ENCODE measurements around the gene GNGT2. TPM values are rescaled to one million over a fixed set of nuclear protein-coding genes. Genes with fewer than 3 reads are reported as not detected.

GNGT2 gene
- total RNA-seq, 1 experiment from 2014 or later, result 9.4 TPM

DNA sequence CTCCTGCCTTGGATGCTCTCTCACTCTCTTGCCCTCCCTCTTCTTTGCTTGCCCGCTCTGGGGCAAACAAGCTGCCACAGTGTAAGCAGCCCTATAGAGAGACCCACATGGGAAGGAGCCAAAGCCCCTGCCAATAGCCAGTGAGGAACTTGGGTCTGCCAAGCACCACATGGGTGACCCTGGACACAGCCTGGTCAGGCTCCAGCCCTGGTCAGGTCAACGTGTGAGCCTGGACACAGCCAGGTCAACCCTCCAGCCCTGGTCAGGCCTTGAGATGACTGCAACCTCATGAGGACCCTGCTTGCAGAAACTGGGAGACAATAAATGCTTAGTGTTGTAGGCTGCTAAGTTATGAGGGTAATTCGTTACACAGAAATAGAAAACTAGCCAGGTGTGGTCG, 34.5 kb upstream of the GNGT2 start:
- H3K4me1 ChIP-seq (replicated peaks; ENCODE audit: insufficient read depth), result peaks cover 10% of the 10 kb centered on the region
- H3K79me2 ChIP-seq (ENCODE audit: low read depth), result no peaks in the 10 kb centered on the region
- intact Hi-C loops (cut with micrococcal nuclease; ENCODE audit: unreplicated experiment), result no loop called here
- no peak overlapping the region for H3K27ac ChIP-seq
- H3K36me3 ChIP-seq (ENCODE audit: low read depth), result no peaks in the 10 kb centered on the region
- no peak for TF ChIP-seq EZH2 (IDR thresholded peaks at IDR 0.05; ENCODE audit: low read depth)
- TF ChIP-seq, protein P1, sequence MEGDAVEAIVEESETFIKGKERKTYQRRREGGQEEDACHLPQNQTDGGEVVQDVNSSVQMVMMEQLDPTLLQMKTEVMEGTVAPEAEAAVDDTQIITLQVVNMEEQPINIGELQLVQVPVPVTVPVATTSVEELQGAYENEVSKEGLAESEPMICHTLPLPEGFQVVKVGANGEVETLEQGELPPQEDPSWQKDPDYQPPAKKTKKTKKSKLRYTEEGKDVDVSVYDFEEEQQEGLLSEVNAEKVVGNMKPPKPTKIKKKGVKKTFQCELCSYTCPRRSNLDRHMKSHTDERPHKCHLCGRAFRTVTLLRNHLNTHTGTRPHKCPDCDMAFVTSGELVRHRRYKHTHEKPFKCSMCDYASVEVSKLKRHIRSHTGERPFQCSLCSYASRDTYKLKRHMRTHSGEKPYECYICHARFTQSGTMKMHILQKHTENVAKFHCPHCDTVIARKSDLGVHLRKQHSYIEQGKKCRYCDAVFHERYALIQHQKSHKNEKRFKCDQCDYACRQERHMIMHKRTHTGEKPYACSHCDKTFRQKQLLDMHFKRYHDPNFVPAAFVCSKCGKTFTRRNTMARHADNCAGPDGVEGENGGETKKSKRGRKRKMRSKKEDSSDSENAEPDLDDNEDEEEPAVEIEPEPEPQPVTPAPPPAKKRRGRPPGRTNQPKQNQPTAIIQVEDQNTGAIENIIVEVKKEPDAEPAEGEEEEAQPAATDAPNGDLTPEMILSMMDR (conservative IDR thresholded peaks at IDR 0.05), result no peak
- H3K4me2 ChIP-seq, result no peak overlapping the region
- no peak overlapping the region for H3K4me3 ChIP-seq
- H3F3A ChIP-seq (ENCODE audit: insufficient read depth, low read depth), result no peaks in the 10 kb centered on the region; the same call in 1 of the 2 replicates
- no peaks in the 10 kb centered on the region for H3K9me3 ChIP-seq (ENCODE audit: insufficient read depth, low read depth)
- BruUV-seq (replicated peaks), result no TSS peak
- POLR2A ChIA-PET (ENCODE audit: unreplicated experiment), result no interaction called here
- no peak overlapping the region for H2AFZ ChIP-seq
- H3K9me2 ChIP-seq (ENCODE audit: insufficient read depth), result no peaks in the 10 kb centered on the region
- DNase-seq, result no peak
- H4K20me1 ChIP-seq (ENCODE audit: insufficient read depth), result no peaks in the 10 kb centered on the region
- CTCF ChIA-PET, result no interaction called here
- no peaks in the 10 kb centered on the region for H3K27me3 ChIP-seq (ENCODE audit: insufficient read depth, low read depth)

DNA sequence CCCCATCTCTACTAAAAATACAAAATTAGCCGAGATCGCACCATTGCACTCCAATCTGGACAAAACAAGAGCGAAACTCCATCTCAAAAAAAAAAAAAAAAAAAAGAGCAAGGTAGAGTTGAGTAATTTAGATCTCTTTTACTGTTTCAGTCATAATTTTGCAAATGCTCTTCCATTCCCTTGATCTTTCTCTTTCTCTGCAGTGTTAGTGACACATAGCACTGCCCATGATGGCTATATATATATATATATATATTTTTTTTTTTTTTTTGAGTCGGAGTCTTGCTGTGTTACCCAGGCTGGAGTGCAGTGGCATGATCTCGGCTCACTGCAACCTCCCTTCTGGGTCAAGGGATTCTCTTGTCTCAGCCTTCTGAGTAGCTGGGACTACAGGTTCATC, 32.4 kb upstream of the GNGT2 start:
- CTCF ChIA-PET, result interaction anchor here (0.6 kb wide), 1 partner anchor 314 kb away, joined by 3 read pairs; no protein-coding TSS in a partner anchor

DNA sequence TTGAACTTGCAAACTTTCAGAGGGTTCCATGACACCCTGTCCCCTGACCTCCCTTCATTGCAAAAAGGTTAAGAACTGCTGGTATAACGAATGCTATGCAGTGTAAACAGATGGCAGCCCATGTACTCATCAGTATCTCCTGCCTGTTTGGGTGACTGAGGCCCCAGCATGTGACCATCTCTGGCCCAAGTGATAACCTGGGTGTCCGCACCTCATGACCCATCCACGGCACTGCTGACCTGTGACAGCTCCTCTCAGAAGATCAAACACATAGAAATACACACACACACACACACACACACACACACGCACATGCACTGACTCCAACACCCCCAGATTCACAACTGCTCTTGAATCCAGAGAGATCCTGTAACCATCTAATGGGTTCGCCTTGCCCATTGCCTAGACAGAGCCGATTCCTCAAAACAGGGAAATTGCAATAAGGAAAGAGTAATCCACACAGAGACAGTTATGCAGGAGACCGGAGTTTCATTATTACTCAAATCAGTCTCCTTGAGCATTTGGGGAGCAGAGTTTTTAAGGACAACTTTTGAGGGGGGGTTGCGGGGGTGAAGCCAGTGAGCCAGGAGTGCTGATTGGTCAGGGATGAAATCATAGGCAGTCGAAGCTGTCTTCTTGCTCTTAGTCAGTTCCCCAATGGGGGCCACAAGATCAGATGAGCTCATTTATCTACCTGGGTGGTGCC, 31.5 kb upstream of the GNGT2 start:
- DNase-seq, result no peak
- Histone ChIP-seq H3K27me3 (ENCODE audit: insufficient read depth, low read depth) (no peaks in the 10 kb centered on the region), H3K36me3 (ENCODE audit: low read depth) (no peaks in the 10 kb centered on the region), H3F3A (ENCODE audit: insufficient read depth, low read depth) (no peaks in the 10 kb centered on the region), H3K4me1 (replicated peaks; ENCODE audit: insufficient read depth) (no peaks in the 10 kb centered on the region), H3K4me2 (no peak overlapping the region), H3K79me2 (ENCODE audit: low read depth) (no peaks in the 10 kb centered on the region), H3K9me2 (ENCODE audit: insufficient read depth) (no peaks in the 10 kb centered on the region), H3K9me3 (ENCODE audit: insufficient read depth, low read depth) (no peaks in the 10 kb centered on the region), H4K20me1 (ENCODE audit: insufficient read depth) (no peaks in the 10 kb centered on the region), H3K4me3 (no peak overlapping the region), H2AFZ (no peak overlapping the region), H3K27ac (no peak overlapping the region)
- TF ChIP-seq, protein P1 (conservative IDR thresholded peaks at IDR 0.05), result no peak
- no peak for TF ChIP-seq EZH2 (IDR thresholded peaks at IDR 0.05; ENCODE audit: low read depth)
- POLR2A ChIA-PET (ENCODE audit: unreplicated experiment), result no interaction called here
- BruUV-seq (replicated peaks), result no TSS peak
- intact Hi-C loops (cut with micrococcal nuclease; ENCODE audit: unreplicated experiment), result no loop called here
- CTCF ChIA-PET, result interaction anchor here (0.6 kb wide), 1 partner anchor 315 kb away, joined by 3 read pairs; no protein-coding TSS in a partner anchor

More for the DNA sequence above, 32.4 kb upstream of the GNGT2 start:
- no TSS peak for BruUV-seq (replicated peaks)
- TF ChIP-seq EZH2 (IDR thresholded peaks at IDR 0.05; ENCODE audit: low read depth), result no peak
- TF ChIP-seq, protein P1 (conservative IDR thresholded peaks at IDR 0.05), result no peak
- Histone ChIP-seq H3K9me2 (ENCODE audit: insufficient read depth) (no peaks in the 10 kb centered on the region), H3K4me3 (no peak overlapping the region), H3K4me2 (no peak overlapping the region), H3K27ac (no peak overlapping the region), H3F3A (ENCODE audit: insufficient read depth, low read depth) (no peaks in the 10 kb centered on the region), H3K27me3 (ENCODE audit: insufficient read depth, low read depth) (no peaks in the 10 kb centered on the region), H3K4me1 (replicated peaks; ENCODE audit: insufficient read depth) (no peaks in the 10 kb centered on the region), H3K36me3 (ENCODE audit: low read depth) (no peaks in the 10 kb centered on the region), H2AFZ (no peak overlapping the region), H4K20me1 (ENCODE audit: insufficient read depth) (no peaks in the 10 kb centered on the region), H3K9me3 (ENCODE audit: insufficient read depth, low read depth) (no peaks in the 10 kb centered on the region), H3K79me2 (ENCODE audit: low read depth) (no peaks in the 10 kb centered on the region)
- POLR2A ChIA-PET (ENCODE audit: unreplicated experiment), result no interaction called here
- intact Hi-C loops (cut with micrococcal nuclease; ENCODE audit: unreplicated experiment), result no loop called here
- no peak for DNase-seq

All from PC-9 (cell line).